ENCODE measurements around the gene SKI.

GRCh38 chr1:2289607-2290006 lies 61.5 kb downstream of the SKI start:
- no peak for TF ChIP-seq CTCF (IDR thresholded peaks at IDR 0.05)
- no peak for TF ChIP-seq POLR2A (IDR thresholded peaks at IDR 0.05)

Measured in upper lobe of left lung (tissue), 4 donors.